ENCODE data around the gene GPR146. TPM values are rescaled to one million over a fixed set of nuclear protein-coding genes. Genes with fewer than 3 reads are reported as not detected.
"Not testable (repeated sequence)": the region's sequence is repeated elsewhere in the genome, so short reads cannot be mapped to it uniquely, and the experiment has no call there.

GPR146 gene
- total and polyA plus RNA-seq, 9 of the 15 experiments (the other 6 are each of a cell fraction or from before 2014, with no cell fraction given), result 0.22 to 3.6 (median 0.64) TPM; not detected in 2

- intact Hi-C loops (cut with micrococcal nuclease); BruUV-seq (replicated peaks); FAIRE-seq; H3K4me3 ChIP-seq; H3K9ac ChIP-seq (ENCODE audit: insufficient read depth in 1 of 2, low read depth in 2 of 2, low read length in 2 of 2); H3K9me3 ChIP-seq (replicated peaks; ENCODE audit: control insufficient read depth, insufficient read depth, low read depth, low read length); H3K27ac ChIP-seq (ENCODE audit: extremely low read depth, low read depth, low read length); POLR2A ChIA-PET; H2AFZ ChIP-seq (ENCODE audit: low read depth, low read length); in situ Hi-C loops (cut with MboI); H3K4me2 ChIP-seq (ENCODE audit: insufficient read depth, low read length); H4K20me1 ChIP-seq (replicated peaks; ENCODE audit: control insufficient read depth, insufficient read depth, low read length); H3K79me2 ChIP-seq (ENCODE audit: control insufficient read depth, insufficient read depth, low read length); H3K9me1 ChIP-seq (ENCODE audit: control insufficient read depth, insufficient read depth, low read length); H3K27me3 ChIP-seq (ENCODE audit: control insufficient read depth in 2 of 2, insufficient read depth in 2 of 2, low read length in 2 of 2); CTCF ChIA-PET (ENCODE audit: low intra/inter-chr PET ratio); TF ChIP-seq REST (CRISPR knock-in tag; IDR thresholded peaks at IDR 0.05; ENCODE audit: low read depth): not testable (repeated sequence)
- Histone ChIP-seq H3K36me3 (ENCODE audit: control insufficient read depth, insufficient read depth, low read length) (peaks cover 18% of the 10 kb centered on the region; the same call in 1 of the 3 replicates), H3K4me1 (replicated peaks in 1 of 2; ENCODE audit: control insufficient read depth in 2 of 2, insufficient read depth in 2 of 2, low read length in 2 of 2) (peaks cover 0 to 49% of the 10 kb centered on the region in 2 experiments; a peak in 2 of 5 replicates)
- TF ChIP-seq, protein P1, sequence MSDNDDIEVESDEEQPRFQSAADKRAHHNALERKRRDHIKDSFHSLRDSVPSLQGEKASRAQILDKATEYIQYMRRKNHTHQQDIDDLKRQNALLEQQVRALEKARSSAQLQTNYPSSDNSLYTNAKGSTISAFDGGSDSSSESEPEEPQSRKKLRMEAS (CRISPR knock-in tag; IDR thresholded peaks at IDR 0.05), result 0 out of 2 replicates have a peak, but pooled peaks have one; percentile 11
- TF ChIP-seq MLLT1 (IDR thresholded peaks at IDR 0.05) (peak in 1 of 2 experiments; percentile 92; a peak in 2 of 4 replicates), REST (IDR thresholded peaks at IDR 0.05; ENCODE audit: borderline replicate concordance) (peak; percentile 20; the same call in 1 of the 2 replicates), ZBTB33 (CRISPR knock-in tag; IDR thresholded peaks at IDR 0.05) (peak; percentile 90), HNRNPL (IDR thresholded peaks at IDR 0.05; ENCODE audit: low read depth, low read length) (peak; percentile 85), ZBTB17 (CRISPR knock-in tag; IDR thresholded peaks at IDR 0.05) (peak; percentile 96), SAFB (IDR thresholded peaks at IDR 0.05; ENCODE audit: borderline replicate concordance, low read depth, low read length) (peak; percentile 85; the same call in 1 of the 2 replicates)
- peak; percentile 72 for ATAC-seq
- DNase-seq (ENCODE audit: extremely low read depth in 1 of 4, low spot score in 3 of 4), result peak in 1 of 4 experiments; percentile 22
- 78% methylated on average over 5 of the region's 14 CpGs for WGBS (ENCODE audit: insufficient coverage, low coverage, missing lambda C conversion rate)
Observed at GRCh38 chr7:1001069-1001770, 43.1 kb upstream of the GPR146 start.
